Measurements from ENCODE around the gene STAB2. TPM values are rescaled to one million over a fixed set of nuclear protein-coding genes. Genes with fewer than 3 reads are reported as not detected.

STAB2 gene
- total RNA-seq, 1 experiment from 2014 or later: not detected

- peak; percentile 71 for DNase-seq (ENCODE audit: low read depth)
Measured at GRCh38 chr12:103779410-103780092, 192.5 kb downstream of the STAB2 start.

GRCh38 chr12:103780093-103780440, 193.0 kb downstream of the STAB2 start:
- DNase-seq (ENCODE audit: low read depth): peak; percentile 66

- DNase-seq (ENCODE audit: low read depth): no peak
Measured at GRCh38 chr12:103780992-103781391, 193.9 kb downstream of the STAB2 start.

- DNase-seq (ENCODE audit: low read depth): no peak
Measured at GRCh38 chr12:103782399-103782798, 195.3 kb downstream of the STAB2 start.

- DNase-seq (ENCODE audit: low read depth): no peak
Measured at GRCh38 chr12:103783744-103784664, 196.9 kb downstream of the STAB2 start.

- DNase-seq (ENCODE audit: low read depth): peak; percentile 42
Measured at GRCh38 chr12:103785243-103786031, 198.4 kb downstream of the STAB2 start.

GRCh38 chr12:103786201-103786600, 199.1 kb downstream of the STAB2 start:
- DNase-seq (ENCODE audit: low read depth): no peak

- DNase-seq (ENCODE audit: low read depth): peak; percentile 47
Measured at GRCh38 chr12:103791350-103791920, 204.4 kb downstream of the STAB2 start.

GRCh38 chr12:103793046-103793445, 206.0 kb downstream of the STAB2 start:
- no peak for DNase-seq (ENCODE audit: low read depth)

- no peak for DNase-seq (ENCODE audit: low read depth)
Measured at GRCh38 chr12:103793512-103794045, 206.5 kb downstream of the STAB2 start.

GRCh38 chr12:103794309-103795213, 207.5 kb downstream of the STAB2 start:
- DNase-seq (ENCODE audit: low read depth): no peak

- no peak for DNase-seq (ENCODE audit: low read depth)
Measured at GRCh38 chr12:103798586-103798985, 211.5 kb downstream of the STAB2 start.

GRCh38 chr12:103799504-103799856, 212.4 kb downstream of the STAB2 start:
- no peak for DNase-seq (ENCODE audit: low read depth)

- DNase-seq (ENCODE audit: low read depth): peak; percentile 39
Measured at GRCh38 chr12:103799857-103800771, 213.0 kb downstream of the STAB2 start.

GRCh38 chr12:103801709-103802585, 214.9 kb downstream of the STAB2 start:
- peak; percentile 72 for DNase-seq (ENCODE audit: low read depth)

GRCh38 chr12:103802586-103802886, 215.5 kb downstream of the STAB2 start:
- DNase-seq (ENCODE audit: low read depth): no peak

- no peak for DNase-seq (ENCODE audit: low read depth)
Measured at GRCh38 chr12:103803847-103804246, 216.8 kb downstream of the STAB2 start.

GRCh38 chr12:103805655-103806360, 218.7 kb downstream of the STAB2 start:
- DNase-seq (ENCODE audit: low read depth): no peak

Data from M059J (cell line).